Adrenal gland (tissue), 5 donors: ENCODE data around the gene SCFD2.

Experiments used
- POLR2A ChIP-seq, 2 donors: fragments of 450-650 bp; IDR thresholded peaks; one replicate each; pipeline ENCODE4 v1.6.1; 2017; ENCODE audit warnings: antibody characterized with exemption in 2 of 2, mild to moderate bottlenecking in 2 of 2, moderate library complexity in 1 of 2
- TF ChIP-seq, protein P1 (sequence below), 6 experiments: fragments of 450-650 bp in 4 of 6; fragments of 200-600 bp in 2 of 6; sonication (generic) in 1 of 6; IDR thresholded peaks; 1 replicate in 5 of 6; 2 replicates in 1 of 6; pipeline versions ENCODE4 v1.5.1 to v1.8.0; 2016 to 2021; ENCODE audit warnings: antibody characterized with exemption in 6 of 6, mild to moderate bottlenecking in 2 of 6, moderate library complexity in 1 of 6
- donor health status: DM: no; HTN: no; CAD: no.

- TF ChIP-seq, protein P1, sequence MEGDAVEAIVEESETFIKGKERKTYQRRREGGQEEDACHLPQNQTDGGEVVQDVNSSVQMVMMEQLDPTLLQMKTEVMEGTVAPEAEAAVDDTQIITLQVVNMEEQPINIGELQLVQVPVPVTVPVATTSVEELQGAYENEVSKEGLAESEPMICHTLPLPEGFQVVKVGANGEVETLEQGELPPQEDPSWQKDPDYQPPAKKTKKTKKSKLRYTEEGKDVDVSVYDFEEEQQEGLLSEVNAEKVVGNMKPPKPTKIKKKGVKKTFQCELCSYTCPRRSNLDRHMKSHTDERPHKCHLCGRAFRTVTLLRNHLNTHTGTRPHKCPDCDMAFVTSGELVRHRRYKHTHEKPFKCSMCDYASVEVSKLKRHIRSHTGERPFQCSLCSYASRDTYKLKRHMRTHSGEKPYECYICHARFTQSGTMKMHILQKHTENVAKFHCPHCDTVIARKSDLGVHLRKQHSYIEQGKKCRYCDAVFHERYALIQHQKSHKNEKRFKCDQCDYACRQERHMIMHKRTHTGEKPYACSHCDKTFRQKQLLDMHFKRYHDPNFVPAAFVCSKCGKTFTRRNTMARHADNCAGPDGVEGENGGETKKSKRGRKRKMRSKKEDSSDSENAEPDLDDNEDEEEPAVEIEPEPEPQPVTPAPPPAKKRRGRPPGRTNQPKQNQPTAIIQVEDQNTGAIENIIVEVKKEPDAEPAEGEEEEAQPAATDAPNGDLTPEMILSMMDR (IDR thresholded peaks at IDR 0.05): no peak
- no peak for TF ChIP-seq POLR2A (IDR thresholded peaks at IDR 0.05)
Observed at GRCh38 chr4:53132132-53132891, 233.5 kb downstream of the SCFD2 start.
